GM12874 (cell line): Measurements from ENCODE around the gene SPATC1L.

ENCODE experiments used
- CTCF ChIP-seq: IDR thresholded peaks from 2 replicates; pipeline ENCODE4 v1.5.1; 2011; ENCODE audit warnings: low read depth, mild to moderate bottlenecking, control low read depth, low read length, moderate library complexity; ENCODE audit not compliant: insufficient read depth

Gene SPATC1L

GRCh38 chr21:46185716-46186115, 1.5 kb upstream of the SPATC1L start:
- TF ChIP-seq CTCF: no peak

GRCh38 chr21:46184625-46185555, 631 bp upstream of the SPATC1L start:
- no peak for TF ChIP-seq CTCF

DNA sequence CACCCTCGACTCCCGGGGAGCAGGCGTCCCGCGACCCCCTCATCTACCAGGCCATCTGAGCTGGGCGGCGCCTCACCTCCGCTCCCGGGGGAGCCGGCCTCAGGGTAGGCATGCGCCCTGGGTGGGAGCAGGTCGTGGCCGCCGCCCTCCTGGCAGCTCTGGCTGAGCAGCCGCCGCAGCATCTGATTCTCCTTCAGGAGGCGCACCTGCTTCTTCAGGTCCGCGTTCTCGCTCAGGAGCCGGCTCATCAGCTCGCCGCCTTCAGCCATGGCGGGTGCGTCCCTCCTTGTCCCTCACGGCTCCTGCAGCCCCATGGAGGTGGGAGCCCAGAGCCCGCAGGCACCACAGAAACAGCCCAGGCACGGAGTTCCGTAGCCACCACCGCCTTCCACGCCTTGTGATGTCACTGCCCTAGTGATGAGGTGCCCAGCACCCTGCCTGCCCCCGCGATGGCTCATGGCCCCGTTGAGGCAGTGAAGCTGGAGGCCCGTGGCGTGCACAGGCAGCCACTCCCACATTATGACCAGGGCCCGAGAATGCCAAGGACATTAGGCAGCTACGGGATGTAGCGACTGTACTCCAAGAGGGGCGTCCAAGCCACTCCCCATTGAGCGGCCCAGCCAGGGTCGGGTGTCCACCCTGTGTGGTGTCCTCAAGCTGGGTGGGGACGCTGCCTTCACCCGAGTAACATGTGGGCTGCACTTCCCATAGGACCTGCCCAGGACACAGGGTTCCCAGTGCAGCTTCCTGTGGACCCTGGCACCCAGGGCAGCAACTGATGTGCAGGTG, 1.5 kb downstream of the SPATC1L start:
- no peak for TF ChIP-seq CTCF

DNA sequence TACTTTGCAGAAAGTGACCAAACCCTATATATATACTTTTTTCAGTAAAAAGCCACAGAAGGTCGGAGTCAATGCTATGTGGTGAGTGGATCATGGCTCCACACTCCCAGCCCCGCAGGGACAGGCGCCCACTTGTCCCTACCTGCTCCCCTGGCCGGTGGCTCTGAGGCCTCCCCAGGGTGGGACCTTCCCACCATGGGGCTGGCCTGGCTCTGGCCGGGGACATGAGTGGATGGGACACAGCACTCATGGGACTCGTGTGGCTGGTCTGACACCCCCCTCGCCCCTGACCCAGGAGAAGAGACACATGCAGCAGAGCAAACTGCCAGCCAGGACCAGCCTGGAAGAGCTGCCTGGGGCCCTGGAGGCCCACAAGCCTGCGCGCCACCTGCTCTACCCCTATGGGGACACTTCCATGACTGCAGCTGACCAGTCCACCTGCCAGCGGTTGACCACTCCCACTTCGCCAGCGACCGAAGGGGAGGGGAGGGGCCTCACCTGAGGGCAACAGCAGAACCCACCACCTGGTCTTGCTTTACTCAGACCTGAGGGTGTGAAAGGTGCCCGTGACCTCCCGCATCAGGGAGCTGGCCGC, 2.2 kb downstream of the SPATC1L start:
- no peak for TF ChIP-seq CTCF

DNA sequence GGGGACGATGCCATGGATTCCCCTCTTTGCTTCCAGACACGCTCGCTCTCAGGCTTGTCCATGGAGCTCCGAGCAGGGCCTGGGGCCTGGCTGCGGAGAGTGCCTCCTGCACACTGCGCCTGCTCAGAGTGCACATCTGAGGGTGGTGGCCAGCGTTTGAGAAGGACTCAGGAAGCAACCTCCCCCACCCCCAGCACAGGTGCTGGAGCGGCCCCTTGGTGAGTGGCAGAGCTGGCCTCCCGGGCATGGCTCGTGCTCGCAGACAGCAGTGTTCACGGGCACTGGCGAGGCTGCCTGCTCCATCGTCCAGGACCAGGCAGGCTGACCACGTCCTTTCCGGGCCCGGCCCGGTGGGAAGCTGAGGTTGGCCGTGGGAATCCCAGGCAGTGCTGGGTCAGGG, 2.8 kb downstream of the SPATC1L start:
- no peak for TF ChIP-seq CTCF

- TF ChIP-seq CTCF: no peak
Measured at GRCh38 chr21:46180778-46181391, 3.4 kb downstream of the SPATC1L start.
